CD4-positive, alpha-beta T cell (primary cell): ENCODE measurements around the gene HMGCS2. TPM values are rescaled to one million over a fixed set of nuclear protein-coding genes. Genes with fewer than 3 reads are reported as not detected.

Source experiments
- ATAC-seq: fragments of 200-7000 bp; cut with Tn5 transposase; one replicate; pipeline ENCODE4 v1.10.0; 2022; ENCODE audit warnings: mild to moderate bottlenecking; ENCODE audit not compliant: poor library complexity
- CTCF ChIA-PET: fragments of 350-600 bp; sonication (Branson Sonifier 250); formaldehyde crosslinking; loops from one replicate; lab custom pipeline; 2021; ENCODE audit warnings: antibody characterized with exemption, inconsistent platforms; lab: Charles Lee
- POLR2A ChIA-PET: fragments of 350-600 bp; sonication (Branson Sonifier 250); formaldehyde crosslinking; loops from one replicate; lab custom pipeline; 2021; ENCODE audit warnings: antibody characterized with exemption, inconsistent platforms; lab: Charles Lee
- DNase-seq, 14 experiments: peaks; one replicate each; pipeline ENCODE4 v3.0.0-alpha.2; 2013 to 2020; ENCODE audit warnings: mixed read lengths in 2 of 14
- H3K27ac ChIP-seq, 2 donors: one replicate each; pipeline versions ENCODE4 v1.5.1 to v1.7.0; 2013; ENCODE audit warnings: low read length in 2 of 2, low read depth in 1 of 2, mild to moderate bottlenecking in 1 of 2
- H3K27me3 ChIP-seq, 2 experiments: 1 replicate in 1 of 2; 2 replicates in 1 of 2; pipeline versions ENCODE4 v1.6.1 to v1.7.0; 2013; ENCODE audit warnings: low read length in 2 of 2, control low read depth in 1 of 2, mild to moderate bottlenecking in 1 of 2, moderate library complexity in 1 of 2; ENCODE audit not compliant: insufficient read depth in 2 of 2, control insufficient read depth in 1 of 2
- H3K36me3 ChIP-seq: one replicate; pipeline ENCODE4 v1.6.1; 2013; ENCODE audit warnings: low read length, control low read depth; ENCODE audit not compliant: insufficient read depth
- H3K4me1 ChIP-seq: one replicate; pipeline ENCODE4 v1.6.1; 2013; ENCODE audit warnings: low read length, control low read depth; ENCODE audit not compliant: insufficient read depth
- H3K4me3 ChIP-seq: one replicate; pipeline ENCODE4 v1.5.1; 2013; ENCODE audit warnings: mild to moderate bottlenecking, low read length, moderate library complexity
- H3K9me3 ChIP-seq, 2 experiments: 1 replicate in 1 of 2; 2 replicates in 1 of 2; pipeline versions ENCODE4 v1.6.1 to v1.7.0; 2013; ENCODE audit warnings: low read length in 2 of 2, mild to moderate bottlenecking in 2 of 2, control low read depth in 1 of 2, moderate library complexity in 1 of 2; ENCODE audit not compliant: control insufficient read depth in 1 of 2, insufficient read depth in 1 of 2
- H3K27ac Mint-ChIP-seq: one replicate; pipeline ENCODE4 v1.8.0; 2020; ENCODE audit warnings: mixed read lengths
- H3K27me3 Mint-ChIP-seq: one replicate; pipeline ENCODE4 v1.8.0; 2021; ENCODE audit warnings: mixed read lengths
- H3K36me3 Mint-ChIP-seq: one replicate; pipeline ENCODE4 v1.8.0; 2021; ENCODE audit warnings: low read depth, mixed read lengths
- H3K4me1 Mint-ChIP-seq: one replicate; pipeline ENCODE4 v1.8.0; 2021; ENCODE audit warnings: low read depth, mixed read lengths
- H3K4me3 Mint-ChIP-seq: one replicate; pipeline ENCODE4 v1.8.0; 2020; ENCODE audit warnings: mild to moderate bottlenecking, mixed read lengths
- H3K9me3 Mint-ChIP-seq: one replicate; pipeline ENCODE4 v1.8.0; 2020; ENCODE audit warnings: mixed read lengths
- intact Hi-C, 2 experiments: fragments of 100-400 bp; cut with DNase I in 1 of 2; cut with micrococcal nuclease in 1 of 2; formaldehyde crosslinking; loops; one replicate each; pipeline versions ENCODE4 v1.15.1 to v1.9.0; 2023 to 2025; cut with DNase I, micrococcal nuclease
- total RNA-seq, 174 experiments: library from RNA in 2 of 174; stranded (reverse) in 2 of 174; gene quantifications; one replicate each; pipeline ENCODE4 v1.2.3 and lab custom pipeline; 2021 to 2026
- TF ChIP-seq, protein P1 (sequence below): fragments of 200-600 bp; IDR thresholded peaks from one replicate; pipeline ENCODE4 v1.8.0; 2022; ENCODE audit warnings: antibody characterized with exemption, mild to moderate bottlenecking

The HMGCS2 gene
- total RNA-seq, 2 experiments from 2014 or later, result not detected

DNA sequence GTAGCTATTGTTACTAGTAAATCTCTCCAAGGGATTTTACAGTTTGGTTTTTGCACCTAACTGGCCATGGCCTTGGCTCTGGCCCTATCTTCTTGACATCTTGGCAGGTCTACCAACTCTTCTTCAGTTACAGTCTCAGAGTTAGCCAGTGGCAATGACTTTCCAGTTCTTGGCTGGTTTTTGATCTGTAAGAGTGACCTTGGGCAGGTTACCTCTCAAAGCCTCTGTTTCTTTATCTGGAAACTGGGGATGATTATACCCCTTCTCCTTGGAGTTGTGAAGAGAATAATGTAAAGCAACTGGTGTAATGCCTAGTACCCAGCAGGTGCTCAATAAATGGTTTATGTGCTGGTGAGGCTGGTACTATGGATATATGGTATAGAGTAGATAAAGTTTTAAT lies 50.3 kb downstream of the HMGCS2 start:
- ATAC-seq (no peak), DNase-seq (no peak)
- CTCF ChIA-PET, result no interaction called here
- no peak overlapping the region for H3K27ac Mint-ChIP-seq
- no peak overlapping the region for H3K4me3 ChIP-seq
- H3K4me1 Mint-ChIP-seq, result peaks cover 8% of the 10 kb centered on the region
- peaks cover 2% of the 10 kb centered on the region for H3K27me3 Mint-ChIP-seq
- no peak overlapping the region for H3K4me3 Mint-ChIP-seq
- POLR2A ChIA-PET, result no interaction called here
- no peaks in the 10 kb centered on the region for H3K36me3 ChIP-seq
- no peaks in the 10 kb centered on the region for H3K9me3 ChIP-seq
- no peaks in the 10 kb centered on the region for H3K4me1 ChIP-seq
- no peak overlapping the region for H3K27ac ChIP-seq
- H3K27me3 ChIP-seq, result no peaks in the 10 kb centered on the region
- TF ChIP-seq, protein P1, sequence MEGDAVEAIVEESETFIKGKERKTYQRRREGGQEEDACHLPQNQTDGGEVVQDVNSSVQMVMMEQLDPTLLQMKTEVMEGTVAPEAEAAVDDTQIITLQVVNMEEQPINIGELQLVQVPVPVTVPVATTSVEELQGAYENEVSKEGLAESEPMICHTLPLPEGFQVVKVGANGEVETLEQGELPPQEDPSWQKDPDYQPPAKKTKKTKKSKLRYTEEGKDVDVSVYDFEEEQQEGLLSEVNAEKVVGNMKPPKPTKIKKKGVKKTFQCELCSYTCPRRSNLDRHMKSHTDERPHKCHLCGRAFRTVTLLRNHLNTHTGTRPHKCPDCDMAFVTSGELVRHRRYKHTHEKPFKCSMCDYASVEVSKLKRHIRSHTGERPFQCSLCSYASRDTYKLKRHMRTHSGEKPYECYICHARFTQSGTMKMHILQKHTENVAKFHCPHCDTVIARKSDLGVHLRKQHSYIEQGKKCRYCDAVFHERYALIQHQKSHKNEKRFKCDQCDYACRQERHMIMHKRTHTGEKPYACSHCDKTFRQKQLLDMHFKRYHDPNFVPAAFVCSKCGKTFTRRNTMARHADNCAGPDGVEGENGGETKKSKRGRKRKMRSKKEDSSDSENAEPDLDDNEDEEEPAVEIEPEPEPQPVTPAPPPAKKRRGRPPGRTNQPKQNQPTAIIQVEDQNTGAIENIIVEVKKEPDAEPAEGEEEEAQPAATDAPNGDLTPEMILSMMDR, result no peak
- H3K36me3 Mint-ChIP-seq, result peaks cover 15% of the 10 kb centered on the region
- no peaks in the 10 kb centered on the region for H3K9me3 Mint-ChIP-seq
- intact Hi-C loops, result no loop called here

DNA sequence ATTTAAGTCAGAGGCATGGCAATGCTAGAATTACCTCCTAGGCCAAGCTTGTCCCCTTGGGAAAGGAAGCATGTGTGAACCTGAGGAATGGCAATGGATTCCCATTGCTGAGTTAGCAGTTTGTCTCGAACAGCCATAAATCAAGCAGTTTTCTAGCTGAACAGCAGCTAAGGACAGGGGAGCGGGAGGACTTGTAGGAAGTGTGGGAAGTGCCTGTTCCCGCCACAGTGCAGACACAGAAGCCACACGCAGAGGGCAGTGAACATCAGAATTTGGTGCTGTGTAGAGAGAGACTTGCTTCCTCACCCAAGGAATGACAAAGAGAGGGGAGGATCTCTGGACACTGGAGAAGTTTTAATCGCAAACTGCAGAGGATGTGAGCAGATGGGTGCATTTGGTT lies 53.2 kb downstream of the HMGCS2 start:
- H3K4me1 Mint-ChIP-seq, result peaks cover 23% of the 10 kb centered on the region
- H3K27ac ChIP-seq, result no peak overlapping the region
- peaks cover 12% of the 10 kb centered on the region for H3K36me3 Mint-ChIP-seq
- TF ChIP-seq, protein P1, result no peak
- H3K4me1 ChIP-seq, result peaks cover 10% of the 10 kb centered on the region
- ATAC-seq (no peak), DNase-seq (no peak)
- no peaks in the 10 kb centered on the region for H3K9me3 ChIP-seq
- no peaks in the 10 kb centered on the region for H3K9me3 Mint-ChIP-seq
- H3K36me3 ChIP-seq, result no peaks in the 10 kb centered on the region
- no peak overlapping the region for H3K27ac Mint-ChIP-seq
- ChIA-PET CTCF (no interaction called here), POLR2A (no interaction called here)
- H3K27me3 ChIP-seq, result peaks cover 3 to 5% of the 10 kb centered on the region in 2 experiments
- intact Hi-C loops, result no loop called here
- H3K27me3 Mint-ChIP-seq, result peaks cover 15% of the 10 kb centered on the region
- no peak overlapping the region for H3K4me3 ChIP-seq
- H3K4me3 Mint-ChIP-seq, result no peak overlapping the region

DNA sequence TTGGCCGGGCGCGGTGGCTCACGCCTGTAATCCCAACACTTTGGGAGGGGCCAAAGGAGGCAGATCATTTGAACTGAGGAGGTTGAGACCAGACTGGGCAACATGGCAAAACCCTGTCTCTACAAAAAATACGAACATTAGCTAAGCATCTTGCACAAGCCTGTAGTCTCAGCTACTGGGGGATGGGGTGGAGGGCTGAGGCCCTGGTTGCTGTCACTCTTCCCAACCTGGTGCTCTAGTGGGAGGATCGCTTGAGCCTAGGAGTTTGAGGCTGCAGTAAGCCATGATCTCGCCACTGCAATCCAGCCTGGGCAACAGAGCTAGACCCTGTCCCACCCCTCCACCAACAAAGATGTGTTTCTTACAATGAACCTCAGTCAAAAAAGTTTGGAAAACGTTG lies 54.1 kb downstream of the HMGCS2 start:
- peaks cover 10% of the 10 kb centered on the region for H3K4me1 ChIP-seq
- TF ChIP-seq, protein P1, result no peak
- intact Hi-C loops, result no loop called here
- CTCF ChIA-PET, result no interaction called here
- peaks cover 3 to 5% of the 10 kb centered on the region in 2 experiments for H3K27me3 ChIP-seq
- no peak overlapping the region for H3K27ac Mint-ChIP-seq
- H3K36me3 ChIP-seq, result no peaks in the 10 kb centered on the region
- DNase-seq (no peak), ATAC-seq (no peak)
- H3K36me3 Mint-ChIP-seq, result peaks cover 8% of the 10 kb centered on the region
- no peak overlapping the region for H3K4me3 ChIP-seq
- peaks cover 23% of the 10 kb centered on the region for H3K4me1 Mint-ChIP-seq
- H3K9me3 Mint-ChIP-seq, result no peaks in the 10 kb centered on the region
- no peak overlapping the region for H3K4me3 Mint-ChIP-seq
- POLR2A ChIA-PET, result no interaction called here
- no peaks in the 10 kb centered on the region for H3K9me3 ChIP-seq
- H3K27ac ChIP-seq, result no peak overlapping the region
- peaks cover 15% of the 10 kb centered on the region for H3K27me3 Mint-ChIP-seq
